ENCODE results near the gene PCSK5. TPM values are rescaled to one million over a fixed set of nuclear protein-coding genes. Genes with fewer than 3 reads are reported as not detected.
"Not testable (repeated sequence)": the region's sequence is repeated elsewhere in the genome, so short reads cannot be mapped to it uniquely, and the experiment has no call there.

The PCSK5 gene
- 1.5 TPM in 2 replicates for total RNA-seq

- DNase-seq (ENCODE audit: low spot score) = peak; percentile 77
- Mint-ChIP-seq H3K36me3 (ENCODE audit: low read depth) (no peaks in the 10 kb centered on the region), H3K4me3 (ENCODE audit: low read depth) (peak within 1 kb of the TSS; percentile 92), H3K27me3 (ENCODE audit: low read depth) (peaks cover 55% of the 10 kb centered on the region), H3K9me3 (no peaks in the 10 kb centered on the region), H3K4me1 (ENCODE audit: low read depth) (peaks cover 24% of the 10 kb centered on the region), H3K27ac (peak within 1 kb of the TSS; percentile 32)
- intact Hi-C loops (cut with micrococcal nuclease) = loop anchor here (2.0 to 5.0 kb wide), 3 partner anchors 117 to 504 kb away; partner anchors contain the start of gene RFK
Observed at GRCh38 chr9:75890472-75891276, at the start of gene PCSK5. TSS of gene PCSK5 (plus strand) at chr9:75890673. CDS start at chr9:75891182, 509 bp downstream.

- no peaks in the 10 kb centered on the region for H3K36me3 Mint-ChIP-seq (ENCODE audit: low read depth)
- no peak for DNase-seq (ENCODE audit: low spot score)
- H3K27me3 Mint-ChIP-seq (ENCODE audit: low read depth) = no peaks in the 10 kb centered on the region
- H3K27ac Mint-ChIP-seq = no peak overlapping the region
- H3K4me3 Mint-ChIP-seq (ENCODE audit: low read depth) = no peak overlapping the region
- H3K4me1 Mint-ChIP-seq (ENCODE audit: low read depth) = no peaks in the 10 kb centered on the region
- intact Hi-C loops (cut with micrococcal nuclease) = no loop called here
- no peaks in the 10 kb centered on the region for H3K9me3 Mint-ChIP-seq
Observed at GRCh38 chr9:75844321-75844720, 46.2 kb upstream of the PCSK5 start.

GRCh38 chr9:75845806-75846205 lies 44.7 kb upstream of the PCSK5 start:
- Mint-ChIP-seq H3K4me3 (ENCODE audit: low read depth) (no peak overlapping the region), H3K4me1 (ENCODE audit: low read depth) (no peaks in the 10 kb centered on the region), H3K27me3 (ENCODE audit: low read depth) (no peaks in the 10 kb centered on the region), H3K27ac (no peak overlapping the region), H3K36me3 (ENCODE audit: low read depth) (no peaks in the 10 kb centered on the region), H3K9me3 (no peaks in the 10 kb centered on the region)
- no peak for DNase-seq (ENCODE audit: low spot score)
- intact Hi-C loops (cut with micrococcal nuclease) = no loop called here

DNA sequence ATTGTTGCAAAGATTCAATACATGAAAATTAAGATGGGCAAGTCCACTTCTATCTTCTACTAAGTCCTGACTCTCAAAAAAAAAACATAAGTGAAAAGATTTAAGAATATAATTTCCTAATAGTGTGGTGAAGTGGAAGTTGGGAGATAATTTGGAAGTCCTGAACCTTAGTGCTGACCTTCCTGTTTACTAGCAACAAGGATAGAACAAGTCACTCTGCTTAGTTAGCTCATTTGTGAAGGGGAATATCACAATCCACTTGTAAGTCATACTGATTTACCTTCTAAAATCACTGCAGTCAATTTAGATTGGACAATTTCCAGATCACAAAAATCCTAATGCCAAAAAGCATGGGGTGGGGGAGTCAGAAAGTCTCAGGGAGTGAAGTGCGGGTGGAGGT lies 43.4 kb upstream of the PCSK5 start:
- DNase-seq (ENCODE audit: low spot score) = no peak
- intact Hi-C loops (cut with micrococcal nuclease) = no loop called here
- Mint-ChIP-seq H3K27ac (no peak overlapping the region), H3K36me3 (ENCODE audit: low read depth) (no peaks in the 10 kb centered on the region), H3K4me1 (ENCODE audit: low read depth) (no peaks in the 10 kb centered on the region), H3K9me3 (no peaks in the 10 kb centered on the region), H3K27me3 (ENCODE audit: low read depth) (no peaks in the 10 kb centered on the region), H3K4me3 (ENCODE audit: low read depth) (no peak overlapping the region)

DNA sequence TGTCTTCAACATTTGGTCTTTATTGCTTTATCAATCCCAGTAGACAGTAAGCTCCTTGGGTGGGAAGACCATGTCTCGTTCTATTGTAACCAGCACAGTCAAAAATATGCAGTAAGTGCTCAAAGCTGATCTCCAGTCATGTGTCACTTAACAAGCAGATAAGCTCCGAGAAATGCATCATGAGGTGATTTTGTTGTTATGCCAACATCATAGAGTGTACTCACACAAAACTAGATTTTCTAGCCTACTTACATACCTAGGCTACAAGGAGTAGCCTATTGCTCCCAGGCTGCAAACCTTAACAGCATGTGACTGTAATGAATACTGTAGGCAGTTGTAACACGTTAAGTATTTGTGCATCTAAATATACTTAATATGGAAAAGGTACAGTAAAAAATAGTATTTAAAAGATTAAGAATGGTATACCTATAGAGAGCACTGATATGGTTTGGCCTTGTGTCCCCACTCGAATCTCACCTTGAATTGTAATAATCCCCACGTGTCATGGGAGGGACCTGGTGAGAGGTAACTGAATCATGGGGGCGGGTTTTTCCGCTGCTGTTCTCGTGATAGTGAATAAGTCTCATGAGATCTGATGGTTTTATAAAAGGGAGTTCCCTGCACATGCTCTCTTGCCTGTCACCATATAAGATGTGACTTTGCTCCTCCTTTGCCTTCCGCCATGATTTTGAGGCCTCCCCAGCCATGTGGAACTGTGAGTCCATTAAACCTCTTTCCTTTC lies 39.8 kb upstream of the PCSK5 start:
- no peak overlapping the region for H3K4me3 Mint-ChIP-seq (ENCODE audit: low read depth)
- H3K9me3 Mint-ChIP-seq = no peaks in the 10 kb centered on the region
- DNase-seq (ENCODE audit: low spot score) = no peak
- H3K27me3 Mint-ChIP-seq (ENCODE audit: low read depth) = no peaks in the 10 kb centered on the region
- no peak overlapping the region for H3K27ac Mint-ChIP-seq
- H3K4me1 Mint-ChIP-seq (ENCODE audit: low read depth) = no peaks in the 10 kb centered on the region
- intact Hi-C loops (cut with micrococcal nuclease) = loop anchor here (10.0 kb wide), 1 partner anchor 586 kb away; no protein-coding TSS in a partner anchor
- no peaks in the 10 kb centered on the region for H3K36me3 Mint-ChIP-seq (ENCODE audit: low read depth)

GRCh38 chr9:75851917-75852316 lies 38.6 kb upstream of the PCSK5 start:
- no peaks in the 10 kb centered on the region for H3K4me1 Mint-ChIP-seq (ENCODE audit: low read depth)
- H3K9me3 Mint-ChIP-seq = no peaks in the 10 kb centered on the region
- H3K4me3 Mint-ChIP-seq (ENCODE audit: low read depth) = no peak overlapping the region
- DNase-seq (ENCODE audit: low spot score) = no peak
- intact Hi-C loops (cut with micrococcal nuclease) = loop anchor here (10.0 kb wide), 1 partner anchor 587 kb away; no protein-coding TSS in a partner anchor
- no peaks in the 10 kb centered on the region for H3K36me3 Mint-ChIP-seq (ENCODE audit: low read depth)
- no peaks in the 10 kb centered on the region for H3K27me3 Mint-ChIP-seq (ENCODE audit: low read depth)
- no peak overlapping the region for H3K27ac Mint-ChIP-seq

- intact Hi-C loops (cut with micrococcal nuclease) = loop anchor here (10.0 kb wide), 1 partner anchor 588 kb away; no protein-coding TSS in a partner anchor
- no peak overlapping the region for H3K4me3 Mint-ChIP-seq (ENCODE audit: low read depth)
- H3K27ac Mint-ChIP-seq = no peak overlapping the region
- no peak for DNase-seq (ENCODE audit: low spot score)
- H3K27me3 Mint-ChIP-seq (ENCODE audit: low read depth) = no peaks in the 10 kb centered on the region
- no peaks in the 10 kb centered on the region for H3K36me3 Mint-ChIP-seq (ENCODE audit: low read depth)
- no peaks in the 10 kb centered on the region for H3K4me1 Mint-ChIP-seq (ENCODE audit: low read depth)
- no peaks in the 10 kb centered on the region for H3K9me3 Mint-ChIP-seq
Observed at GRCh38 chr9:75852746-75853145, 37.7 kb upstream of the PCSK5 start.

DNA sequence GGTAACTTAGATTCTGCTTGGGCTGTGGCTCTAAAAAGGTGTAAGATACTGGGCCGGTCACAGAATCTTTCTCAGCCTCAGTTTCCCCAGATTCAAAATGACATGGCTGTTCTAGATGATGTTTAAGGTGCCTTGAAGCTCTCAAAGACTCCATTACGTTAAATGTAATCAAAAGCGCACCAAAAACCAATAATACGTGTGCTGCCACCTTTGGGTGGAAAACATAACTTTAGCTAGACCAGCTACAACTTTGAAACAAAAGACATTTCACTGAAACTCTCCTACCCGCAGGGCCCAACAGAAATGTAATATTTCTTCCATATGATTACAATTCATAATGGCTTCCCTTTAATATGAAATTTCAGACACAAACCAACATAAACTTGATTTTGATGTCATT lies 35.0 kb upstream of the PCSK5 start:
- intact Hi-C loops (cut with micrococcal nuclease) = loop anchor here (10.0 kb wide), 1 partner anchor 591 kb away; no protein-coding TSS in a partner anchor
- no peaks in the 10 kb centered on the region for H3K36me3 Mint-ChIP-seq (ENCODE audit: low read depth)
- H3K4me1 Mint-ChIP-seq (ENCODE audit: low read depth) = no peaks in the 10 kb centered on the region
- no peaks in the 10 kb centered on the region for H3K9me3 Mint-ChIP-seq
- peaks cover 4% of the 10 kb centered on the region for H3K27me3 Mint-ChIP-seq (ENCODE audit: low read depth)
- H3K4me3 Mint-ChIP-seq (ENCODE audit: low read depth) = no peak overlapping the region
- DNase-seq (ENCODE audit: low spot score) = no peak
- H3K27ac Mint-ChIP-seq = no peak overlapping the region

GRCh38 chr9:75858497-75859092 lies 31.9 kb upstream of the PCSK5 start:
- Mint-ChIP-seq H3K9me3 (no peaks in the 10 kb centered on the region), H3K36me3 (ENCODE audit: low read depth) (no peaks in the 10 kb centered on the region), H3K27ac (no peak overlapping the region), H3K27me3 (ENCODE audit: low read depth) (peaks cover 4% of the 10 kb centered on the region), H3K4me3 (ENCODE audit: low read depth) (no peak overlapping the region), H3K4me1 (ENCODE audit: low read depth) (no peaks in the 10 kb centered on the region)
- no peak for DNase-seq (ENCODE audit: low spot score)
- intact Hi-C loops (cut with micrococcal nuclease) = loop anchor here (10.0 kb wide), 1 partner anchor 594 kb away; no protein-coding TSS in a partner anchor

DNA sequence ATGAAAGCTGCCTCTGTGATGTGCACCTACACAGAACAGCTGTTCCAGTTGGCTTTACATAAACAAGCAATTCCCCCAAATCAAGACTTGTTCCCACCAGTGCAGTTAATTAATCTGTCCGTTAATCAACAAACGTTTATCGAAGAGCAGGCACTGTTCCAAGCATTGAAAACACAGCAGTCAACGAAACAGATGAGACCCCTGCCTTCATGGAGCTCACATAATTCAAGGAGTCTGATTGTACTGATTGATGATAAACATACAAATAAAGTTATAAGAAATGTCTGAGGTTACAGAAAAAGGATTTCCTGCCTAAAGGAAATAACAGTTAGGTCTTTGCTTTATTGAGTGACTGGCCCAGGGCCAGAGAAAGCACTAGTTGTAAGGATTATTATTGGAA lies 26.2 kb upstream of the PCSK5 start:
- Mint-ChIP-seq H3K27me3 (ENCODE audit: low read depth) (peaks cover 7% of the 10 kb centered on the region), H3K36me3 (ENCODE audit: low read depth) (no peaks in the 10 kb centered on the region), H3K9me3 (no peaks in the 10 kb centered on the region), H3K27ac (no peak overlapping the region), H3K4me1 (ENCODE audit: low read depth) (no peaks in the 10 kb centered on the region), H3K4me3 (ENCODE audit: low read depth) (no peak overlapping the region)
- no peak for DNase-seq (ENCODE audit: low spot score)
- intact Hi-C loops (cut with micrococcal nuclease) = no loop called here

DNA sequence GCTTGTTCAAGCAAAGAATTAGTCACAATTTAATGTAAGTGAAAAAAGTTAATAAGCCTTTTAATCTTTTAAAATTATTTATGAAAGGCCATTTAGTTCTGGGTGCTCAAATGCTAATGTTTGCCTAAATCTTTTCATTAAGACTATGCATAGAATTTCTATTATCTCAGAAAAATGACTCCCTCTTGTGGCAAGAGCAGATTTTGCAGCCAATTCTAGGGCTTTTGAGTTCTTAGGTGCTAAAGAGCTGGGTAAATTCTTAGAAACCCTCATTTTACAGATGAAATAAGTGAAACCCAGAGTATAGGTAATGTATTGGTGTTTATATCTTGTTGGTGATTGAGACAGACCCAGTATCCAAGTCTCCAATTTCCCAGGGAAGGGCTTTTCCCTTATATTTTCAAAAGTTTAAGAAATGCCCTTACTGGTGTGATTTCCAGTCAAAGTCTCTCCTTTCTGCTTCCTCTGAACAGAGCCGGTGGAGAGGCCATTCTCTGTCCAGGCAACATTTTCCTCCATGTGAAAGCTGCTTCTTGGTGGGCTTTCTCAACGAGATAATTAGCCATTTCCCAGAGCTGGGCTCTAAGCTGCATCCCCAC lies 24.1 kb upstream of the PCSK5 start:
- no peak for DNase-seq (ENCODE audit: low spot score)
- Mint-ChIP-seq H3K36me3 (ENCODE audit: low read depth) (no peaks in the 10 kb centered on the region), H3K27ac (no peak overlapping the region), H3K4me3 (ENCODE audit: low read depth) (no peak overlapping the region), H3K27me3 (ENCODE audit: low read depth) (peaks cover 5% of the 10 kb centered on the region), H3K9me3 (no peaks in the 10 kb centered on the region), H3K4me1 (ENCODE audit: low read depth) (no peaks in the 10 kb centered on the region)
- intact Hi-C loops (cut with micrococcal nuclease) = no loop called here

DNA sequence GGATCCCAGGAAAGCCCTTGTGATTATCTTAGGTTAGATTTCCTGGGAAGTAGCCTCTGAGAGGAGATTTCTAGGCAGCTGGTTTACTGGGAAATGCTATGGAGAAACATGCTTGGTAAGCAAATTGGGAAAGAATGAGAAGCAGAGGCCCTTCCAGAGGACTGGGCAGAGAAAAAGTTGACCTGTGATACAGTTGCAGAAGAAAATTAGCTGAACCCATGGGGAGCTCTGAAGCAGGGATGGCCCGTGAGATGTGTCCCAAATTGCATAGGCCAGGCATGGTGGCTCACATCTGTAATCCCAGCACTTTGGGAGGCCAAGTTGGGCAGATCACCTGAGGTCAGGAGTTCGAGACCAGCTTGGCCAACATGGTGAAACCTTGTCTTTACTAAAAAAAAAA lies 21.9 kb upstream of the PCSK5 start:
- DNase-seq (ENCODE audit: low spot score); intact Hi-C loops (cut with micrococcal nuclease); H3K4me3 Mint-ChIP-seq (ENCODE audit: low read depth): not testable (repeated sequence)

More for the DNA sequence above, 21.9 kb upstream of the PCSK5 start:
- H3K9me3 Mint-ChIP-seq; H3K36me3 Mint-ChIP-seq (ENCODE audit: low read depth); H3K4me1 Mint-ChIP-seq (ENCODE audit: low read depth); H3K27me3 Mint-ChIP-seq (ENCODE audit: low read depth); H3K27ac Mint-ChIP-seq: not testable (repeated sequence)

Measured in activated T-helper 2 cell treated with anti-CD3 and anti-CD28 coated beads, Interferon-gamma antibody, Interleukin-2, Interleukin-4, amounts not matched to agents 10 μg/mL and 5 μg/mL and 100 μg/mL, durations not matched to agents 14 hours and 24 hours and 36 hours (primary cell).